GM12873 (cell line): ENCODE results near the gene MUC4.

Experiments
- CTCF ChIP-seq: IDR thresholded peaks from 2 replicates; pipeline ENCODE4 v1.5.1; 2012; ENCODE audit warnings: low read depth, mild to moderate bottlenecking, moderate library complexity, low read length, control low read depth; ENCODE audit not compliant: insufficient read depth; ENCODE audit errors: missing control alignments

Gene MUC4

GRCh38 chr3:195845483-195845882, 33.8 kb upstream of the MUC4 start:
- no peak for TF ChIP-seq CTCF

- no peak for TF ChIP-seq CTCF
These were observed 33.0 kb upstream of the MUC4 start for GRCh38 chr3:195844671-195845218.

GRCh38 chr3:195839260-195840010, 27.7 kb upstream of the MUC4 start:
- no peak for TF ChIP-seq CTCF

DNA sequence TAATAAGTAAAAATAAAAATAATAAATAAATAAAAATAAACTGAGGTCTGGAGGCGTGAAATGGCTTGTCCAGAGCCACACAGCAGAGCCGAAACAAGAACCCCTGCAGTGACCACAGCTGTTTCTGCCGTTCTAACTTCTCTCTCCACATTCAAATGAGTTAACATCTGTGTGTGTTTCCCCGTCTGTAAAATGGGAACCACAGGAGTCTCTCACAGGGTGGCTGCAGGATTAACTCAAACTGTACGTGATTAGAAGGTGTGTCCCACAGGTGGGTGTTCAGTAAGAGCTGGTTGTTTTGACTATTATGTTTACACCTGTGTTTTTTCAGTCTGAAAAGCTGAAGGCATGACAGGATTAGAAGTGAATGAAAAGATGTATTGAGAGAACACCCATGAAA, 27.0 kb upstream of the MUC4 start:
- TF ChIP-seq CTCF, result no peak

GRCh38 chr3:195836476-195837135, 24.9 kb upstream of the MUC4 start:
- TF ChIP-seq CTCF, result no peak

DNA sequence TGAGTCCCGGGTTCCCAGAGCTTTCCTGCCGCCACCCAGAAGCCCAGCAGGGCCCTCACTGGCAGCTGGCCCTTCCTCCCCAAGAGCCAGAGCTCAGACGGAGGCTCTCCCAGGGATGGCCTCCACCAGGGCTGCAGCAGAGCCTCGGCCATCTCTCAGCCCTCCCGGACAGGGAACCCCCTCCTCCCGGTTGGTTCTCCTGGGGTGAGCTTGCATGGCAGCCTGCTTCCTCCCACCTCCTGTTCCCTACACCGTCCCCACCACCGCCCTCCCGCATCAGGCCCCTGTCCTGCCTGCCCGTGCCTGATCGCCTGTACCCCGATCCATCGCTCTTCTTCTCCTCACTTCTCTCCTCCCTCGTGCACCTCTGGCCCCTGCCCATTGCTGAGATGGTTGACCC, 24.1 kb upstream of the MUC4 start:
- no peak for TF ChIP-seq CTCF

- no peak for TF ChIP-seq CTCF
These were observed 23.2 kb upstream of the MUC4 start for GRCh38 chr3:195834675-195835583.
